ENCODE measurements around the gene LRRC25. TPM values are rescaled to one million over a fixed set of nuclear protein-coding genes. Genes with fewer than 3 reads are reported as not detected.

Gene LRRC25
- total RNA-seq, 1 experiment from 2014 or later: 0.12 TPM

DNA sequence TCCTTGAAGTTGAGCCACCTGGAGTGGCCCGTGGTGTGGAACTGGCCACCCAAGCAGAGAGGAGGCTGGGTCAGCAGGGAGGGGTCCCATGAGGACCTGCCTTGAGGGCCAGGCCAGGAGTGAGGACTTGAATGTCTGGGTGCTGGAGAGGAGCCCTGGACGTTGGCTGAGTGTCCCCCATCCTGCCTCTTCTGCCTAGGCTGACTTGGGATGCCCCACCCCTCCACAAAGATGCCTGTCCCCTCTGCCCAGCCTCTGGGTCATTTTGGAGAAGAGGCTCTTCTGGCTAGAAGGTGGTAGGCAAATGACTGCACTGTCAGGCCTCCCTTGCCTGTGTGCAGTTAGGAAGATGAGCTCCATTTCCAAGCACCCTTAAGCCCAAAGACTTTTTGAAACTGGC, 23.5 kb upstream of the LRRC25 start:
- peak overlapping the region; percentile 100 for H3K4me2 ChIP-seq (ENCODE audit: low read length)
- POLR2A ChIA-PET: interaction anchor here (0.5 to 0.6 kb wide), 2 partner anchors 16 to 128 kb away, joined by 4 read pairs; no protein-coding TSS in a partner anchor
- BruUV-seq (replicated peaks): TSS peak; percentile 43

More for the DNA sequence above, 23.5 kb upstream of the LRRC25 start:
- peak overlapping the region; percentile 96 for H3K9ac ChIP-seq (ENCODE audit: low read length)
- intact Hi-C loops (cut with micrococcal nuclease): no loop called here
- TF ChIP-seq, protein P1, sequence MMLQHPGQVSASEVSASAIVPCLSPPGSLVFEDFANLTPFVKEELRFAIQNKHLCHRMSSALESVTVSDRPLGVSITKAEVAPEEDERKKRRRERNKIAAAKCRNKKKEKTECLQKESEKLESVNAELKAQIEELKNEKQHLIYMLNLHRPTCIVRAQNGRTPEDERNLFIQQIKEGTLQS (IDR thresholded peaks at IDR 0.05): no peak
- TF ChIP-seq JUND (IDR thresholded peaks at IDR 0.05) (no peak), ZNF274 (IDR thresholded peaks at IDR 0.05; ENCODE audit: low read depth, low read length) (no peak), POLR2A (IDR thresholded peaks at IDR 0.05; ENCODE audit: borderline replicate concordance, extremely low read depth, insufficient read depth, insufficient read length) (no peak), CBX3 (IDR thresholded peaks at IDR 0.05; ENCODE audit: low read depth) (no peak), EGR1 (IDR thresholded peaks at IDR 0.05; ENCODE audit: low read depth) (no peak), EZH2 (IDR thresholded peaks at IDR 0.05) (no peak), SIN3A (IDR thresholded peaks at IDR 0.05; ENCODE audit: low read depth) (no peak), EZH2phosphoT487 (IDR thresholded peaks at IDR 0.05; ENCODE audit: borderline replicate concordance) (no peak), SRF (IDR thresholded peaks at IDR 0.05; ENCODE audit: low read depth) (no peak), SP1 (IDR thresholded peaks at IDR 0.05; ENCODE audit: low read depth) (no peak), TCF7L2 (IDR thresholded peaks at IDR 0.05; ENCODE audit: borderline replicate concordance, extremely low read depth, insufficient read depth, insufficient read length) (no peak)
- TF ChIP-seq, protein P2, sequence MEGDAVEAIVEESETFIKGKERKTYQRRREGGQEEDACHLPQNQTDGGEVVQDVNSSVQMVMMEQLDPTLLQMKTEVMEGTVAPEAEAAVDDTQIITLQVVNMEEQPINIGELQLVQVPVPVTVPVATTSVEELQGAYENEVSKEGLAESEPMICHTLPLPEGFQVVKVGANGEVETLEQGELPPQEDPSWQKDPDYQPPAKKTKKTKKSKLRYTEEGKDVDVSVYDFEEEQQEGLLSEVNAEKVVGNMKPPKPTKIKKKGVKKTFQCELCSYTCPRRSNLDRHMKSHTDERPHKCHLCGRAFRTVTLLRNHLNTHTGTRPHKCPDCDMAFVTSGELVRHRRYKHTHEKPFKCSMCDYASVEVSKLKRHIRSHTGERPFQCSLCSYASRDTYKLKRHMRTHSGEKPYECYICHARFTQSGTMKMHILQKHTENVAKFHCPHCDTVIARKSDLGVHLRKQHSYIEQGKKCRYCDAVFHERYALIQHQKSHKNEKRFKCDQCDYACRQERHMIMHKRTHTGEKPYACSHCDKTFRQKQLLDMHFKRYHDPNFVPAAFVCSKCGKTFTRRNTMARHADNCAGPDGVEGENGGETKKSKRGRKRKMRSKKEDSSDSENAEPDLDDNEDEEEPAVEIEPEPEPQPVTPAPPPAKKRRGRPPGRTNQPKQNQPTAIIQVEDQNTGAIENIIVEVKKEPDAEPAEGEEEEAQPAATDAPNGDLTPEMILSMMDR (IDR thresholded peaks at IDR 0.05 in 2 of 3, conservative IDR thresholded peaks at IDR 0.05 in 1 of 3; ENCODE audit: borderline replicate concordance in 1 of 3, insufficient read depth in 1 of 3, low read depth in 2 of 3, low read length in 2 of 3): no peak
- TF ChIP-seq, protein P3, sequence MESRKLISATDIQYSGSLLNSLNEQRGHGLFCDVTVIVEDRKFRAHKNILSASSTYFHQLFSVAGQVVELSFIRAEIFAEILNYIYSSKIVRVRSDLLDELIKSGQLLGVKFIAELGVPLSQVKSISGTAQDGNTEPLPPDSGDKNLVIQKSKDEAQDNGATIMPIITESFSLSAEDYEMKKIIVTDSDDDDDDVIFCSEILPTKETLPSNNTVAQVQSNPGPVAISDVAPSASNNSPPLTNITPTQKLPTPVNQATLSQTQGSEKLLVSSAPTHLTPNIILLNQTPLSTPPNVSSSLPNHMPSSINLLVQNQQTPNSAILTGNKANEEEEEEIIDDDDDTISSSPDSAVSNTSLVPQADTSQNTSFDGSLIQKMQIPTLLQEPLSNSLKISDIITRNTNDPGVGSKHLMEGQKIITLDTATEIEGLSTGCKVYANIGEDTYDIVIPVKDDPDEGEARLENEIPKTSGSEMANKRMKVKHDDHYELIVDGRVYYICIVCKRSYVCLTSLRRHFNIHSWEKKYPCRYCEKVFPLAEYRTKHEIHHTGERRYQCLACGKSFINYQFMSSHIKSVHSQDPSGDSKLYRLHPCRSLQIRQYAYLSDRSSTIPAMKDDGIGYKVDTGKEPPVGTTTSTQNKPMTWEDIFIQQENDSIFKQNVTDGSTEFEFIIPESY (IDR thresholded peaks at IDR 0.05; ENCODE audit: extremely low read depth, insufficient replicate concordance, low read length): no peak
- TF ChIP-seq, protein P4, sequence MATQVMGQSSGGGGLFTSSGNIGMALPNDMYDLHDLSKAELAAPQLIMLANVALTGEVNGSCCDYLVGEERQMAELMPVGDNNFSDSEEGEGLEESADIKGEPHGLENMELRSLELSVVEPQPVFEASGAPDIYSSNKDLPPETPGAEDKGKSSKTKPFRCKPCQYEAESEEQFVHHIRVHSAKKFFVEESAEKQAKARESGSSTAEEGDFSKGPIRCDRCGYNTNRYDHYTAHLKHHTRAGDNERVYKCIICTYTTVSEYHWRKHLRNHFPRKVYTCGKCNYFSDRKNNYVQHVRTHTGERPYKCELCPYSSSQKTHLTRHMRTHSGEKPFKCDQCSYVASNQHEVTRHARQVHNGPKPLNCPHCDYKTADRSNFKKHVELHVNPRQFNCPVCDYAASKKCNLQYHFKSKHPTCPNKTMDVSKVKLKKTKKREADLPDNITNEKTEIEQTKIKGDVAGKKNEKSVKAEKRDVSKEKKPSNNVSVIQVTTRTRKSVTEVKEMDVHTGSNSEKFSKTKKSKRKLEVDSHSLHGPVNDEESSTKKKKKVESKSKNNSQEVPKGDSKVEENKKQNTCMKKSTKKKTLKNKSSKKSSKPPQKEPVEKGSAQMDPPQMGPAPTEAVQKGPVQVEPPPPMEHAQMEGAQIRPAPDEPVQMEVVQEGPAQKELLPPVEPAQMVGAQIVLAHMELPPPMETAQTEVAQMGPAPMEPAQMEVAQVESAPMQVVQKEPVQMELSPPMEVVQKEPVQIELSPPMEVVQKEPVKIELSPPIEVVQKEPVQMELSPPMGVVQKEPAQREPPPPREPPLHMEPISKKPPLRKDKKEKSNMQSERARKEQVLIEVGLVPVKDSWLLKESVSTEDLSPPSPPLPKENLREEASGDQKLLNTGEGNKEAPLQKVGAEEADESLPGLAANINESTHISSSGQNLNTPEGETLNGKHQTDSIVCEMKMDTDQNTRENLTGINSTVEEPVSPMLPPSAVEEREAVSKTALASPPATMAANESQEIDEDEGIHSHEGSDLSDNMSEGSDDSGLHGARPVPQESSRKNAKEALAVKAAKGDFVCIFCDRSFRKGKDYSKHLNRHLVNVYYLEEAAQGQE (IDR thresholded peaks at IDR 0.05; ENCODE audit: low read depth): no peak
- ATAC-seq (no peak), DNase-seq (ENCODE audit: low read depth, low spot score) (no peak)
- H3K27me3 ChIP-seq (ENCODE audit: insufficient read depth, low read length): no peaks in the 10 kb centered on the region
- peak overlapping the region; percentile 65 to 92 for H3K4me3 ChIP-seq (replicated peaks in 1 of 2; ENCODE audit: low read depth in 1 of 2, low read length in 2 of 2)
- ChIA-PET RAD21 (ENCODE audit: low non-redundant PET in 1 of 2, low total read pairs in 2 of 2, uncharacterized antibody in 2 of 2, unreplicated experiment in 2 of 2) (no interaction called here), CTCF (no interaction called here)
- H2AFZ ChIP-seq (ENCODE audit: low read depth, low read length, poor library complexity, severe bottlenecking): no peak overlapping the region
- no peaks in the 10 kb centered on the region for H4K20me1 ChIP-seq (ENCODE audit: insufficient read depth)
- peak overlapping the region; percentile 98 for H3K27ac ChIP-seq (ENCODE audit: low read depth, low read length)
- peaks cover 64% of the 10 kb centered on the region for H3K79me2 ChIP-seq (ENCODE audit: insufficient read depth, low read length)
- no peaks in the 10 kb centered on the region; a peak in 1 of 4 replicates for H3K36me3 ChIP-seq (ENCODE audit: control insufficient read depth in 1 of 2, insufficient read depth in 2 of 2, low read length in 2 of 2)
- peaks cover 40 to 79% of the 10 kb centered on the region in 2 experiments for H3K4me1 ChIP-seq (ENCODE audit: control insufficient read depth in 1 of 2, insufficient read depth in 2 of 2, low read length in 2 of 2)
- H3K9me3 ChIP-seq (ENCODE audit: control insufficient read depth in 1 of 2, insufficient read depth in 1 of 2, low read depth in 1 of 2, low read length in 2 of 2): no peaks in the 10 kb centered on the region
- H3K9me2 ChIP-seq (ENCODE audit: insufficient read depth): no peaks in the 10 kb centered on the region
